H4 (cell line): ENCODE results near the gene MYO1E. TPM values are rescaled to one million over a fixed set of nuclear protein-coding genes. Genes with fewer than 3 reads are reported as not detected.

Source experiments
- DNase-seq: peaks from one replicate; pipeline ENCODE4 v3.0.0-alpha.2; 2015; ENCODE audit warnings: low spot score
- total RNA-seq: library from RNA; depleted of rRNA; stranded (reverse); fragments of >200 nt; shearing (Covaris generic); gene quantifications from 2 replicates; pipeline ENCODE4 v1.2.3, GENCODE V29; 2014

The MYO1E gene
- total RNA-seq, 1 experiment from 2014 or later: 9.2 TPM

GRCh38 chr15:59317211-59317610 is 55.5 kb downstream of the MYO1E start:
- DNase-seq: no peak

- no peak for DNase-seq
Measured at GRCh38 chr15:59315914-59316451, 56.7 kb downstream of the MYO1E start.

GRCh38 chr15:59313641-59314332 is 58.9 kb downstream of the MYO1E start:
- DNase-seq: peak; percentile 47

GRCh38 chr15:59312205-59312604 is 60.5 kb downstream of the MYO1E start:
- DNase-seq: no peak

GRCh38 chr15:59311195-59311594 is 61.5 kb downstream of the MYO1E start:
- no peak for DNase-seq

GRCh38 chr15:59309405-59309804 is 63.3 kb downstream of the MYO1E start:
- no peak for DNase-seq

- no peak for DNase-seq
Measured at GRCh38 chr15:59307165-59307537, 65.5 kb downstream of the MYO1E start.

GRCh38 chr15:59306520-59307164 is 66.0 kb downstream of the MYO1E start:
- DNase-seq: no peak

- no peak for DNase-seq
Measured at GRCh38 chr15:59304807-59305206, 67.9 kb downstream of the MYO1E start.

GRCh38 chr15:59304034-59304795 is 68.5 kb downstream of the MYO1E start:
- no peak for DNase-seq

GRCh38 chr15:59303633-59304032 is 69.0 kb downstream of the MYO1E start:
- DNase-seq: no peak

GRCh38 chr15:59303136-59303535 is 69.5 kb downstream of the MYO1E start:
- no peak for DNase-seq

- no peak for DNase-seq
Measured at GRCh38 chr15:59301527-59301926, 71.1 kb downstream of the MYO1E start.

GRCh38 chr15:59300618-59301139 is 72.0 kb downstream of the MYO1E start:
- no peak for DNase-seq

- DNase-seq: peak; percentile 96
Measured at GRCh38 chr15:59299929-59300617, 72.6 kb downstream of the MYO1E start.

- DNase-seq: no peak
Measured at GRCh38 chr15:59298854-59299250, 73.8 kb downstream of the MYO1E start.

- no peak for DNase-seq
Measured at GRCh38 chr15:59298225-59298853, 74.3 kb downstream of the MYO1E start.

GRCh38 chr15:59296181-59296617 is 76.5 kb downstream of the MYO1E start:
- peak; percentile 83 for DNase-seq

- no peak for DNase-seq
Measured at GRCh38 chr15:59295261-59296001, 77.2 kb downstream of the MYO1E start.

GRCh38 chr15:59294574-59295260 is 78.0 kb downstream of the MYO1E start:
- peak; percentile 62 for DNase-seq
